H9 (cell line): ENCODE results near the gene SLCO2A1. TPM values are rescaled to one million over a fixed set of nuclear protein-coding genes. Genes with fewer than 3 reads are reported as not detected.

Experiments
- DNase-seq: peaks from one replicate; pipeline ENCODE4 v3.0.0-alpha.2; 2017
- H2AFZ ChIP-seq: one replicate; pipeline ENCODE4 v1.6.1; 2013; ENCODE audit warnings: mild to moderate bottlenecking, low read length, control low read depth, moderate library complexity
- H2AK5ac ChIP-seq: 2 replicates; pipeline ENCODE4 v1.6.1; 2013; ENCODE audit warnings: low read length, control low read depth, mixed read lengths; ENCODE audit not compliant: insufficient read length
- H2BK120ac ChIP-seq: one replicate; pipeline ENCODE4 v1.6.1; 2013; ENCODE audit warnings: low read depth, mild to moderate bottlenecking, low read length, control low read depth, inconsistent platforms; ENCODE audit not compliant: poor library complexity, severe bottlenecking
- H2BK12ac ChIP-seq: 2 replicates; pipeline ENCODE4 v1.6.1; 2013; ENCODE audit warnings: low read length, control low read depth, mixed read lengths, low read depth; ENCODE audit not compliant: insufficient read length
- H2BK15ac ChIP-seq: 2 replicates; pipeline ENCODE4 v1.6.1; 2013; ENCODE audit warnings: low read depth, low read length, control low read depth
- H2BK20ac ChIP-seq: one replicate; pipeline ENCODE4 v1.6.1; 2013; ENCODE audit warnings: low read depth, mild to moderate bottlenecking, low read length, control low read depth, inconsistent platforms; ENCODE audit not compliant: poor library complexity, severe bottlenecking
- H2BK5ac ChIP-seq: 2 replicates; pipeline ENCODE4 v1.6.1; 2013; ENCODE audit warnings: low read length, control low read depth, mixed read lengths; ENCODE audit not compliant: insufficient read length
- H3K14ac ChIP-seq: 2 replicates; pipeline ENCODE4 v1.6.1; 2013; ENCODE audit warnings: low read length, control low read depth; ENCODE audit not compliant: insufficient read depth
- H3K18ac ChIP-seq: 2 replicates; pipeline ENCODE4 v1.6.1; 2013; ENCODE audit warnings: low read depth, mild to moderate bottlenecking, mixed read lengths, low read length, control low read depth; ENCODE audit not compliant: insufficient read length
- H3K23ac ChIP-seq: 2 replicates; pipeline ENCODE4 v1.6.1; 2013; ENCODE audit warnings: low read length, control low read depth, mixed read lengths, low read depth; ENCODE audit not compliant: insufficient read length
- H3K23me2 ChIP-seq: 2 replicates; pipeline ENCODE4 v1.6.1; 2013; ENCODE audit warnings: low read depth, mild to moderate bottlenecking, mixed read lengths, low read length, control low read depth; ENCODE audit not compliant: insufficient read length, poor library complexity, severe bottlenecking
- H3K27ac ChIP-seq: 2 replicates; pipeline ENCODE4 v1.5.1; 2013; ENCODE audit warnings: low read length, control low read depth, mixed read lengths, low read depth; ENCODE audit not compliant: insufficient read length
- H3K27me3 ChIP-seq: 2 replicates; pipeline ENCODE4 v1.6.1; 2013; ENCODE audit warnings: low read length, control low read depth, inconsistent platforms; ENCODE audit not compliant: insufficient read depth
- H3K4ac ChIP-seq: 2 replicates; pipeline ENCODE4 v1.6.1; 2013; ENCODE audit warnings: low read depth, mild to moderate bottlenecking, control low read depth, inconsistent platforms, low read length, moderate library complexity
- H3K4me1 ChIP-seq: 2 replicates; pipeline ENCODE4 v1.6.1; 2013; ENCODE audit warnings: low read length, control low read depth, inconsistent platforms; ENCODE audit not compliant: insufficient read depth
- H3K4me2 ChIP-seq: 2 replicates; pipeline ENCODE4 v1.6.1; 2013; ENCODE audit warnings: low read length, control low read depth, mixed read lengths; ENCODE audit not compliant: insufficient read length, insufficient read depth
- H3K56ac ChIP-seq: 2 replicates; pipeline ENCODE4 v1.6.1; 2013; ENCODE audit warnings: low read depth, mild to moderate bottlenecking, mixed read lengths, low read length, control low read depth; ENCODE audit not compliant: insufficient read length
- H3K79me1 ChIP-seq: 2 replicates; pipeline ENCODE4 v1.6.1; 2013; ENCODE audit warnings: low read depth, mild to moderate bottlenecking, moderate library complexity, low read length, control low read depth, inconsistent platforms; ENCODE audit not compliant: insufficient read depth, poor library complexity, severe bottlenecking
- H3K79me2 ChIP-seq: 2 replicates; pipeline ENCODE4 v1.6.1; 2013; ENCODE audit warnings: low read length, control low read depth, inconsistent platforms; ENCODE audit not compliant: insufficient read depth
- H3K9ac ChIP-seq: 2 replicates; pipeline ENCODE4 v1.6.1; 2013; ENCODE audit warnings: low read length, control low read depth, mixed read lengths; ENCODE audit not compliant: insufficient read length; ENCODE audit errors: extremely low read depth
- H3K9me3 ChIP-seq: one replicate; pipeline ENCODE4 v1.6.1; 2013; ENCODE audit warnings: low read depth, low read length, inconsistent platforms; ENCODE audit not compliant: control insufficient read depth
- H3T11ph ChIP-seq: one replicate; pipeline ENCODE4 v1.6.1; 2013; ENCODE audit warnings: mild to moderate bottlenecking, low read length, control low read depth, inconsistent platforms
- H4K20me1 ChIP-seq: one replicate; pipeline ENCODE4 v1.6.1; 2013; ENCODE audit not compliant: control insufficient read depth, insufficient read length, insufficient read depth
- H4K5ac ChIP-seq: 2 replicates; pipeline ENCODE4 v1.6.1; 2013; ENCODE audit warnings: low read depth, mild to moderate bottlenecking, mixed read lengths, low read length, control low read depth; ENCODE audit not compliant: insufficient read length
- H4K8ac ChIP-seq: replicated peaks from 2 replicates; pipeline ENCODE4 v1.6.1; 2013; ENCODE audit warnings: low read length, control low read depth, mixed read lengths, low read depth; ENCODE audit not compliant: insufficient read length
- H4K91ac ChIP-seq: 2 replicates; pipeline ENCODE4 v1.6.1; 2013; ENCODE audit warnings: low read depth, mild to moderate bottlenecking, moderate library complexity, mixed read lengths, low read length, control low read depth; ENCODE audit not compliant: insufficient read length
- H3K27ac Mint-ChIP-seq, 3 experiments: 2 replicates in 2 of 3; 3 replicates in 1 of 3; pipeline ENCODE4 v1.8.0; 2020 to 2021; ENCODE audit warnings: mixed read lengths in 3 of 3, mild to moderate bottlenecking in 1 of 3, moderate library complexity in 1 of 3
- H3K27me3 Mint-ChIP-seq: 2 replicates; pipeline ENCODE4 v1.8.0; 2021; ENCODE audit warnings: low read depth, mild to moderate bottlenecking, moderate library complexity, mixed read lengths
- H3K36me3 Mint-ChIP-seq, 3 experiments: 2 replicates in 2 of 3; 3 replicates in 1 of 3; pipeline ENCODE4 v1.8.0; 2020 to 2021; ENCODE audit warnings: low read depth in 3 of 3, mixed read lengths in 3 of 3; ENCODE audit not compliant: insufficient read depth in 1 of 3
- H3K4me1 Mint-ChIP-seq, 2 experiments: 2 replicates each; pipeline ENCODE4 v1.8.0; 2020; ENCODE audit warnings: mixed read lengths in 2 of 2
- H3K4me3 Mint-ChIP-seq, 2 experiments: 2 replicates in 1 of 2; 3 replicates in 1 of 2; pipeline ENCODE4 v1.8.0; 2020 to 2021; ENCODE audit warnings: mild to moderate bottlenecking in 2 of 2, mixed read lengths in 2 of 2, moderate library complexity in 1 of 2
- H3K9me3 Mint-ChIP-seq, 2 experiments: 2 replicates in 1 of 2; 3 replicates in 1 of 2; pipeline ENCODE4 v1.8.0; 2020; ENCODE audit warnings: mild to moderate bottlenecking in 2 of 2, mixed read lengths in 2 of 2, moderate library complexity in 1 of 2
- CTCF ChIP-seq: fragments of 200-600 bp; sonication (generic); conservative IDR thresholded peaks from 3 replicates; pipeline ENCODE4 v1.8.0; 2021; ENCODE audit warnings: antibody characterized with exemption, mild to moderate bottlenecking
- WGBS: extraction: QIAGEN DNeasy Blood & Tissue Kit; methylation state at CpG from one replicate; pipeline ENCODE4 v1.1.7; 2013; ENCODE audit warnings: missing lambda C conversion rate, low lambda C conversion rate, mixed read lengths; ENCODE audit not compliant: insufficient read length; ENCODE audit errors: extremely low coverage; 5-methylcytosine and 5-hydroxymethylcytosine counted together
- total RNA-seq: library from RNA; stranded (reverse); gene quantifications from 2 replicates; pipeline ENCODE4 v1.2.1, GENCODE V29; 2021

The SLCO2A1 gene
- total RNA-seq, 1 experiment from 2014 or later: 0.98 TPM

GRCh38 chr3:133989936-133990702, 39.6 kb downstream of the SLCO2A1 start:
- H3K14ac ChIP-seq: no peak overlapping the region
- peaks cover 19% of the 10 kb centered on the region; the same call in 1 of the 2 replicates for H3K4me1 ChIP-seq
- Mint-ChIP-seq H3K27ac (no peak overlapping the region), H3K9me3 (no peaks in the 10 kb centered on the region), H3K36me3 (peaks cover 0 to 3% (median 0%) of the 10 kb centered on the region in 3 experiments; a peak in 1 of 7 replicates), H3K27me3 (peaks cover 20% of the 10 kb centered on the region), H3K4me1 (peaks cover 39 to 44% of the 10 kb centered on the region in 2 experiments), H3K4me3 (no peak overlapping the region; a peak in 1 of 5 replicates)
- no peak overlapping the region for H2BK120ac ChIP-seq
- H2AK5ac ChIP-seq: no peak overlapping the region
- H3K9ac ChIP-seq: no peak overlapping the region
- H3K27me3 ChIP-seq: no peaks in the 10 kb centered on the region
- H3K18ac ChIP-seq: no peak overlapping the region
- H3K27ac ChIP-seq: no peak overlapping the region
- H3K79me2 ChIP-seq: no peaks in the 10 kb centered on the region
- no peak for DNase-seq
- H2BK5ac ChIP-seq: no peak overlapping the region
- H2BK15ac ChIP-seq: no peak overlapping the region
- TF ChIP-seq CTCF: no peak
- no peak overlapping the region for H2BK20ac ChIP-seq
- no peak overlapping the region for H4K91ac ChIP-seq
- no peak overlapping the region for H3K56ac ChIP-seq
- H3K23ac ChIP-seq: no peak overlapping the region
- H3K4me2 ChIP-seq: no peak overlapping the region
- H2AFZ ChIP-seq: no peak overlapping the region
- H4K5ac ChIP-seq: no peak overlapping the region
- no peak overlapping the region for H3T11ph ChIP-seq
- no peaks in the 10 kb centered on the region for H3K79me1 ChIP-seq
- H4K8ac ChIP-seq: no peak overlapping the region
- no peaks in the 10 kb centered on the region for H4K20me1 ChIP-seq
- H3K23me2 ChIP-seq: peaks cover 3% of the 10 kb centered on the region
- no peak overlapping the region for H3K4ac ChIP-seq
- H3K9me3 ChIP-seq: no peaks in the 10 kb centered on the region
- no CpG with 5 or more reads among the region's 14 CpGs for WGBS
- no peak overlapping the region for H2BK12ac ChIP-seq
